ENCODE results near the gene TMEM63A. TPM values are rescaled to one million over a fixed set of nuclear protein-coding genes. Genes with fewer than 3 reads are reported as not detected.

Gene TMEM63A
- total and polyA plus RNA-seq, 2 of the 13 experiments (the other 11 are each of a cell fraction or from before 2014, with no cell fraction given), result 23.9 to 53.3 TPM

- TF ChIP-seq LCORL (IDR thresholded peaks at IDR 0.05) (no peak), LCORL (CRISPR knock-in tag; IDR thresholded peaks at IDR 0.05) (peak; percentile 59; the same call in 1 of the 2 replicates), HOXD1 (CRISPR knock-in tag; IDR thresholded peaks at IDR 0.05) (no peak), ZNF839 (CRISPR knock-in tag; IDR thresholded peaks at IDR 0.05; ENCODE audit: borderline replicate concordance) (no peak), KLF12 (CRISPR knock-in tag; IDR thresholded peaks at IDR 0.05; ENCODE audit: borderline replicate concordance) (0 out of 2 replicates have a peak, but pooled peaks have one; percentile 35), FOXC1 (CRISPR knock-in tag; IDR thresholded peaks at IDR 0.05; ENCODE audit: borderline replicate concordance) (no peak), ELF1 (CRISPR knock-in tag; IDR thresholded peaks at IDR 0.05) (peak; percentile 56; the same call in 1 of the 2 replicates), ZNF350 (CRISPR knock-in tag; IDR thresholded peaks at IDR 0.05; ENCODE audit: borderline replicate concordance, low read depth) (no peak), XRCC5 (optimal IDR thresholded peaks at IDR 0.05; ENCODE audit: low read length) (peak; percentile 18), ATF7 (IDR thresholded peaks at IDR 0.05) (no peak), ATF7 (CRISPR knock-in tag; IDR thresholded peaks at IDR 0.05) (no peak), MLX (CRISPR knock-in tag; IDR thresholded peaks at IDR 0.05) (0 out of 2 replicates have a peak, but pooled peaks have one; percentile 15), MXD1 (CRISPR knock-in tag; IDR thresholded peaks at IDR 0.05) (no peak), ZNF138 (CRISPR knock-in tag; IDR thresholded peaks at IDR 0.05; ENCODE audit: low read depth) (no peak), PHF21A (CRISPR knock-in tag; IDR thresholded peaks at IDR 0.05) (peak; percentile 46; the same call in 1 of the 2 replicates), HNRNPK (IDR thresholded peaks at IDR 0.05; ENCODE audit: low read depth, low read length, poor library complexity, severe bottlenecking) (no peak), THAP9 (CRISPR knock-in tag; IDR thresholded peaks at IDR 0.05; ENCODE audit: borderline replicate concordance) (no peak), GZF1 (CRISPR knock-in tag; IDR thresholded peaks at IDR 0.05) (no peak), SAFB2 (CRISPR knock-in tag; IDR thresholded peaks at IDR 0.05; ENCODE audit: borderline replicate concordance, low read depth) (no peak), USF2 (IDR thresholded peaks at IDR 0.05; ENCODE audit: low read depth, low read length) (no peak), USF2 (CRISPR knock-in tag; IDR thresholded peaks at IDR 0.05; ENCODE audit: borderline replicate concordance) (no peak), AKAP8 (CRISPR knock-in tag; IDR thresholded peaks at IDR 0.05) (no peak), ZNF639 (CRISPR knock-in tag; conservative IDR thresholded peaks at IDR 0.05) (no peak), KLF9 (CRISPR knock-in tag; IDR thresholded peaks at IDR 0.05; ENCODE audit: low read depth) (no peak), TEAD3 (CRISPR knock-in tag; optimal IDR thresholded peaks at IDR 0.05; ENCODE audit: borderline replicate concordance) (peak; percentile 31)
Observed at GRCh38 chr1:225896937-225897549, 14.9 kb upstream of the TMEM63A start (continued).

Measured in HepG2 (cell line).